NCI-H146 (cell line): ENCODE results near the gene TMPRSS6.

Source experiments
- DNase-seq: peaks from one replicate; lab custom pipeline; 2025; lab: John Stamatoyannopoulos, UW

The TMPRSS6 gene

GRCh38 chr22:37109242-37109917, at the start of gene TMPRSS6:
TSS of gene TMPRSS6 (minus strand) at chr22:37109713. CDS start at chr22:37103417, 6,296 bp downstream.
- DNase-seq: no peak

GRCh38 chr22:37158963-37159290, 49.4 kb upstream of the TMPRSS6 start:
- DNase-seq: no peak

- no peak for DNase-seq
Observed at GRCh38 chr22:37157516-37158285, 48.2 kb upstream of the TMPRSS6 start.

- DNase-seq: no peak
Observed at GRCh38 chr22:37156686-37157435, 47.3 kb upstream of the TMPRSS6 start.

- DNase-seq: no peak
Observed at GRCh38 chr22:37155971-37156370, 46.5 kb upstream of the TMPRSS6 start.

GRCh38 chr22:37154925-37155712, 45.6 kb upstream of the TMPRSS6 start:
- no peak for DNase-seq

GRCh38 chr22:37153901-37154300, 44.4 kb upstream of the TMPRSS6 start:
- DNase-seq: no peak

GRCh38 chr22:37151401-37151800, 41.9 kb upstream of the TMPRSS6 start:
- no peak for DNase-seq

- DNase-seq: no peak
Observed at GRCh38 chr22:37150701-37151100, 41.2 kb upstream of the TMPRSS6 start.

GRCh38 chr22:37148742-37149665, 39.5 kb upstream of the TMPRSS6 start:
- no peak for DNase-seq

GRCh38 chr22:37148031-37148651, 38.6 kb upstream of the TMPRSS6 start:
- no peak for DNase-seq

- no peak for DNase-seq
Observed at GRCh38 chr22:37147186-37147990, 37.9 kb upstream of the TMPRSS6 start.

- no peak for DNase-seq
Observed at GRCh38 chr22:37146507-37147180, 37.1 kb upstream of the TMPRSS6 start.

- DNase-seq: no peak
Observed at GRCh38 chr22:37146051-37146385, 36.5 kb upstream of the TMPRSS6 start.

GRCh38 chr22:37145180-37146050, 35.9 kb upstream of the TMPRSS6 start:
- no peak for DNase-seq

- no peak for DNase-seq
Observed at GRCh38 chr22:37144180-37144554, 34.7 kb upstream of the TMPRSS6 start.

- DNase-seq: no peak
Observed at GRCh38 chr22:37141971-37142370, 32.5 kb upstream of the TMPRSS6 start.

- DNase-seq: no peak
Observed at GRCh38 chr22:37141476-37141875, 32.0 kb upstream of the TMPRSS6 start.
